CD4-positive, alpha-beta T cell (primary cell): ENCODE data around the gene ZNF319. TPM values are rescaled to one million over a fixed set of nuclear protein-coding genes. Genes with fewer than 3 reads are reported as not detected.

Experiments used
- ATAC-seq: fragments of 200-7000 bp; cut with Tn5 transposase; one replicate; pipeline ENCODE4 v1.10.0; 2022; ENCODE audit warnings: mild to moderate bottlenecking; ENCODE audit not compliant: poor library complexity
- CTCF ChIA-PET: fragments of 350-600 bp; sonication (Branson Sonifier 250); formaldehyde crosslinking; loops from one replicate; lab custom pipeline; 2021; ENCODE audit warnings: antibody characterized with exemption, inconsistent platforms; lab: Charles Lee
- POLR2A ChIA-PET: fragments of 350-600 bp; sonication (Branson Sonifier 250); formaldehyde crosslinking; loops from one replicate; lab custom pipeline; 2021; ENCODE audit warnings: antibody characterized with exemption, inconsistent platforms; lab: Charles Lee
- DNase-seq, 14 experiments: peaks; one replicate each; pipeline ENCODE4 v3.0.0-alpha.2; 2013 to 2020; ENCODE audit warnings: mixed read lengths in 2 of 14
- H3K27ac ChIP-seq, 2 donors: one replicate each; pipeline versions ENCODE4 v1.5.1 to v1.7.0; 2013; ENCODE audit warnings: low read length in 2 of 2, low read depth in 1 of 2, mild to moderate bottlenecking in 1 of 2
- H3K27me3 ChIP-seq, 2 experiments: 1 replicate in 1 of 2; 2 replicates in 1 of 2; pipeline versions ENCODE4 v1.6.1 to v1.7.0; 2013; ENCODE audit warnings: low read length in 2 of 2, control low read depth in 1 of 2, mild to moderate bottlenecking in 1 of 2, moderate library complexity in 1 of 2; ENCODE audit not compliant: insufficient read depth in 2 of 2, control insufficient read depth in 1 of 2
- H3K36me3 ChIP-seq: one replicate; pipeline ENCODE4 v1.6.1; 2013; ENCODE audit warnings: low read length, control low read depth; ENCODE audit not compliant: insufficient read depth
- H3K4me1 ChIP-seq: one replicate; pipeline ENCODE4 v1.6.1; 2013; ENCODE audit warnings: low read length, control low read depth; ENCODE audit not compliant: insufficient read depth
- H3K4me3 ChIP-seq: one replicate; pipeline ENCODE4 v1.5.1; 2013; ENCODE audit warnings: mild to moderate bottlenecking, low read length, moderate library complexity
- H3K9me3 ChIP-seq, 2 experiments: 1 replicate in 1 of 2; 2 replicates in 1 of 2; pipeline versions ENCODE4 v1.6.1 to v1.7.0; 2013; ENCODE audit warnings: low read length in 2 of 2, mild to moderate bottlenecking in 2 of 2, control low read depth in 1 of 2, moderate library complexity in 1 of 2; ENCODE audit not compliant: control insufficient read depth in 1 of 2, insufficient read depth in 1 of 2
- H3K27ac Mint-ChIP-seq: one replicate; pipeline ENCODE4 v1.8.0; 2020; ENCODE audit warnings: mixed read lengths
- H3K27me3 Mint-ChIP-seq: one replicate; pipeline ENCODE4 v1.8.0; 2021; ENCODE audit warnings: mixed read lengths
- H3K36me3 Mint-ChIP-seq: one replicate; pipeline ENCODE4 v1.8.0; 2021; ENCODE audit warnings: low read depth, mixed read lengths
- H3K4me1 Mint-ChIP-seq: one replicate; pipeline ENCODE4 v1.8.0; 2021; ENCODE audit warnings: low read depth, mixed read lengths
- H3K4me3 Mint-ChIP-seq: one replicate; pipeline ENCODE4 v1.8.0; 2020; ENCODE audit warnings: mild to moderate bottlenecking, mixed read lengths
- H3K9me3 Mint-ChIP-seq: one replicate; pipeline ENCODE4 v1.8.0; 2020; ENCODE audit warnings: mixed read lengths
- CTCF ChIP-seq: fragments of 200-600 bp; IDR thresholded peaks from one replicate; pipeline ENCODE4 v1.8.0; 2022; ENCODE audit warnings: antibody characterized with exemption, mild to moderate bottlenecking
- intact Hi-C, 2 experiments: fragments of 100-400 bp; cut with DNase I in 1 of 2; cut with micrococcal nuclease in 1 of 2; formaldehyde crosslinking; loops; one replicate each; pipeline versions ENCODE4 v1.15.1 to v1.9.0; 2023 to 2025; cut with DNase I, micrococcal nuclease
- total RNA-seq, 174 experiments: library from RNA in 2 of 174; stranded (reverse) in 2 of 174; gene quantifications; one replicate each; pipeline ENCODE4 v1.2.3 and lab custom pipeline; 2021 to 2026

Gene ZNF319
- total RNA-seq, 2 experiments from 2014 or later, result 11.4 to 12.9 TPM

DNA sequence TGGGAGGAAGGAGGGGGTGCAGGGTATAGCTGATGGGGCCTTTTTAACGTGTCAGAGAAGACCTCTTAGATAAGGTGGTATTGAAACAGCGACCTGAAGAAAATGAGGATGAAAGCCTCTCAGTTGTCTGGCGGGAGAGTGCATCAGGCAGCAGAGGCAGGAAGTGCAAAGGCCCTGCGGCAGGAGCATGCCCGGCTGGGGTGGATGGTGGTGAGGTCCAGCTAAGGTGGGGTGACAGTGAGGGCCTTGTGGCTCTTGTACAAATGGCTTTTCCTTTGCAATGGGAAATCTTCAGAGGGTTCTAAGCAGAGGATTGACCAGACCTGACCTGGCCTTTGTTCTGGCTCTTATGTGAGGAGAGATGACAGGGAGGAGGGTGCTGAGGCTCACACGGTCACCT is 36.5 kb upstream of the ZNF319 start:
- no peak for ATAC-seq
- Histone ChIP-seq H3K27me3 (no peaks in the 10 kb centered on the region), H3K9me3 (peaks cover 0 to 5% of the 10 kb centered on the region in 2 experiments), H3K36me3 (no peaks in the 10 kb centered on the region), H3K4me1 (no peaks in the 10 kb centered on the region), H3K27ac (no peak overlapping the region), H3K4me3 (no peak overlapping the region)
- Mint-ChIP-seq H3K27me3 (no peaks in the 10 kb centered on the region), H3K4me3 (no peak overlapping the region), H3K36me3 (no peaks in the 10 kb centered on the region), H3K27ac (no peak overlapping the region), H3K9me3 (no peaks in the 10 kb centered on the region), H3K4me1 (no peaks in the 10 kb centered on the region)
- CTCF ChIA-PET, result no interaction called here
- DNase-seq, result no peak
- intact Hi-C loops, result no loop called here
- TF ChIP-seq CTCF, result no peak
- POLR2A ChIA-PET, result no interaction called here

GRCh38 chr16:58035356-58036170 is 35.1 kb upstream of the ZNF319 start:
- H3K36me3 ChIP-seq, result no peaks in the 10 kb centered on the region
- no peaks in the 10 kb centered on the region for H3K36me3 Mint-ChIP-seq
- H3K9me3 Mint-ChIP-seq, result no peaks in the 10 kb centered on the region
- no peak overlapping the region for H3K27ac ChIP-seq
- no peak overlapping the region for H3K4me3 ChIP-seq
- DNase-seq (no peak), ATAC-seq (no peak)
- CTCF ChIA-PET, result no interaction called here
- H3K4me3 Mint-ChIP-seq, result no peak overlapping the region
- H3K27me3 Mint-ChIP-seq, result no peaks in the 10 kb centered on the region
- no peaks in the 10 kb centered on the region for H3K4me1 ChIP-seq
- H3K27ac Mint-ChIP-seq, result no peak overlapping the region
- no peaks in the 10 kb centered on the region for H3K27me3 ChIP-seq
- no peak for TF ChIP-seq CTCF
- intact Hi-C loops, result no loop called here
- H3K9me3 ChIP-seq, result peaks cover 0 to 5% of the 10 kb centered on the region in 2 experiments
- POLR2A ChIA-PET, result no interaction called here
- no peaks in the 10 kb centered on the region for H3K4me1 Mint-ChIP-seq

DNA sequence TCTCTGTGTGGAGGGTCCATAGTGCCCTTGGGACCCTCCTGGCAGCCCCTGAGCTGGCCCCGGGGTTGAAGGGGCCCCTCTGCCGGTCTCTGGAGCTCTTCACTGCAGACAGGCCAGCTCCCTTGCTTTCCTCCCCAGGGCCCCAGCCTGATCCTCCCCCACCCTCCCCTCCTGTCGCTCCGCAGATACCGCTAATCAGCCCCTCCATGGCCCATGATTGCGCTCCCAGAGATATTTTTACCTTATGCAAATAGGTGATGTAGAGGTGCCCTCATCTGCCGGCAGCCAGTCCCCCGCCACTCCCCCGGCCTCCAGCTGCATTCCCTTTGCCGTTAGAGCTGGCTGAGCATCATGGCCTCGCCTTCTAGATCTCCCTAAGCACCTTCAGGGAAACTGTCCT is 34.3 kb upstream of the ZNF319 start:
- H3K9me3 Mint-ChIP-seq, result no peaks in the 10 kb centered on the region
- H3K27ac ChIP-seq, result no peak overlapping the region
- H3K27me3 ChIP-seq, result no peaks in the 10 kb centered on the region
- no peak overlapping the region for H3K27ac Mint-ChIP-seq
- ChIA-PET POLR2A (no interaction called here), CTCF (no interaction called here)
- H3K9me3 ChIP-seq, result peaks cover 0 to 5% of the 10 kb centered on the region in 2 experiments
- no peak overlapping the region for H3K4me3 Mint-ChIP-seq
- H3K36me3 ChIP-seq, result no peaks in the 10 kb centered on the region
- H3K27me3 Mint-ChIP-seq, result no peaks in the 10 kb centered on the region
- H3K4me3 ChIP-seq, result no peak overlapping the region
- no peaks in the 10 kb centered on the region for H3K4me1 ChIP-seq
- intact Hi-C loops, result no loop called here
- no peaks in the 10 kb centered on the region for H3K4me1 Mint-ChIP-seq
- DNase-seq (no peak), ATAC-seq (no peak)
- H3K36me3 Mint-ChIP-seq, result no peaks in the 10 kb centered on the region
- TF ChIP-seq CTCF, result no peak
